Stimulated activated CD4-positive, alpha-beta T cell treated with anti-CD3 and anti-CD28 coated beads, Interleukin-2, amount 100 ng/mL, for 24 hours (primary cell): Measurements from ENCODE around the gene CSMD2.
"Not testable (repeated sequence)": the region's sequence is repeated elsewhere in the genome, so short reads cannot be mapped to it uniquely, and the experiment has no call there.

Source experiments
- DNase-seq, 2 donors: peaks; one replicate each; pipeline ENCODE4 v3.0.0-alpha.2; 2020

CSMD2 gene

GRCh38 chr1:33516428-33516827 is 648.6 kb downstream of the CSMD2 start:
- DNase-seq: no peak

- DNase-seq: no peak
Measured at GRCh38 chr1:33515607-33516006, 649.4 kb downstream of the CSMD2 start.

GRCh38 chr1:33515112-33515511 is 649.9 kb downstream of the CSMD2 start:
- DNase-seq: no peak

GRCh38 chr1:33512226-33513011 is 652.6 kb downstream of the CSMD2 start:
- no peak for DNase-seq

GRCh38 chr1:33509276-33509675 is 655.8 kb downstream of the CSMD2 start:
- DNase-seq: not testable (repeated sequence)

- DNase-seq: no peak
Measured at GRCh38 chr1:33508151-33508550, 656.9 kb downstream of the CSMD2 start.

GRCh38 chr1:33507661-33508060 is 657.4 kb downstream of the CSMD2 start:
- DNase-seq: no peak

GRCh38 chr1:33503506-33503905 is 661.5 kb downstream of the CSMD2 start:
- no peak for DNase-seq

- DNase-seq: no peak
Measured at GRCh38 chr1:33502726-33503125, 662.3 kb downstream of the CSMD2 start.

GRCh38 chr1:33501774-33502173 is 663.3 kb downstream of the CSMD2 start:
- DNase-seq: no peak

- DNase-seq: no peak
Measured at GRCh38 chr1:33501309-33501708, 663.7 kb downstream of the CSMD2 start.

- DNase-seq: no peak
Measured at GRCh38 chr1:33500547-33500946, 664.5 kb downstream of the CSMD2 start.

- no peak for DNase-seq
Measured at GRCh38 chr1:33497410-33497809, 667.6 kb downstream of the CSMD2 start.

- no peak for DNase-seq
Measured at GRCh38 chr1:33494929-33495328, 670.1 kb downstream of the CSMD2 start.

GRCh38 chr1:33488624-33489023 is 676.4 kb downstream of the CSMD2 start:
- DNase-seq: no peak

- no peak for DNase-seq
Measured at GRCh38 chr1:33482412-33482811, 682.6 kb downstream of the CSMD2 start.

- no peak for DNase-seq
Measured at GRCh38 chr1:33477451-33477850, 687.6 kb downstream of the CSMD2 start.

- no peak for DNase-seq
Measured at GRCh38 chr1:33473900-33474299, 691.1 kb downstream of the CSMD2 start.

GRCh38 chr1:33472269-33472980 is 692.6 kb downstream of the CSMD2 start, which contains the start of gene ZSCAN20:
ZSCAN20 (plus strand) TSS chr1:33472645; CDS start chr1:33479289, 6,644 bp downstream.
- DNase-seq: peak; percentile 90 to 91

GRCh38 chr1:33471416-33471815 is 693.6 kb downstream of the CSMD2 start:
- DNase-seq: no peak

- peak; percentile 60 to 67 for DNase-seq
Measured at GRCh38 chr1:33470495-33471012, 694.5 kb downstream of the CSMD2 start.

- DNase-seq: no peak
Measured at GRCh38 chr1:33469691-33470090, 695.3 kb downstream of the CSMD2 start.

GRCh38 chr1:33468967-33469366 is 696.1 kb downstream of the CSMD2 start:
- no peak for DNase-seq

GRCh38 chr1:33468531-33468930 is 696.5 kb downstream of the CSMD2 start:
- DNase-seq: no peak
